Left forelimb (tissue), 1 donor: ENCODE measurements around the gene CCDC144A.
"Not testable (repeated sequence)": the region's sequence is repeated elsewhere in the genome, so short reads cannot be mapped to it uniquely, and the experiment has no call there.

Experiments used
- DNase-seq: peaks from one replicate; pipeline ENCODE4 v3.0.0-alpha.2; 2018; ENCODE audit warnings: low spot score

CCDC144A gene

GRCh38 chr17:16820161-16820877 lies 130.3 kb downstream of the CCDC144A start:
- DNase-seq: no peak

- no peak for DNase-seq
Observed at GRCh38 chr17:16820979-16821543, 131.0 kb downstream of the CCDC144A start.

- not testable (repeated sequence) for DNase-seq
Observed at GRCh38 chr17:16822133-16822532, 132.1 kb downstream of the CCDC144A start.

GRCh38 chr17:16823768-16824406 lies 133.8 kb downstream of the CCDC144A start:
- DNase-seq: not testable (repeated sequence)
